ENCODE measurements around the gene GSN. TPM values are rescaled to one million over a fixed set of nuclear protein-coding genes. Genes with fewer than 3 reads are reported as not detected.

Gene GSN
- total and polyA plus RNA-seq, 2 experiments from 2014 or later: 268 to 310 TPM

DNA sequence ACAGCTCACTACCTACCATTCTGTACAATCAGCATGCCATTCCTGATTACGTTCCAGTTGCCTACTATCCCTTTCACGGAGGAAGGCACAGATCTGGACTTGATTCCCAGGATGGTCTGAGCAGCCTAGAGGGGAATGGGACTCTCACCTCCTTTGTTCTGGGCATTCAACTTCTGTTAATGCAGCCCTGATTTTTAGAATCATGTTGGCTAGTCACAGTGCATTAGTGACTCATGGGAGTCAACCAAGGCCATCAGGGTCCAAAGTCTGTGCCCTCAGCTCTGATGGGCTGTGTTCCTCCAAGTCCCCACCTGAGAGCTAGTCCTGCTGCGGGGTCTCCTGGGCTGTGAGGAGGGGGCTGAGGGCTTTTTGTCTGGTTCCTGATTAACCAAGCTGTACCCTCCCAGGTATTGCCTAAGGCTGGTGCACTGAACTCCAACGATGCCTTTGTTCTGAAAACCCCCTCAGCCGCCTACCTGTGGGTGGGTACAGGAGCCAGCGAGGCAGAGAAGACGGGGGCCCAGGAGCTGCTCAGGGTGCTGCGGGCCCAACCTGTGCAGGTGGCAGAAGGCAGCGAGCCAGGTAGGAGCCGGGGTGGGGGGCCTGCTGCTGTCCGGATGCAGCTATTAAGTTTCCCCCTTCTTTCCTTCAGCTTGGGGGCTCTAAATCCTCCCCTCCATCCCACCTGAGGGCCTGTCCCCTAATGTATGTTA is 59.1 kb downstream of the GSN start:
- Histone ChIP-seq H3K9me3 (ENCODE audit: low read depth) (no peaks in the 10 kb centered on the region), H3K27ac (no peak overlapping the region), H3K36me3 (peaks cover 25% of the 10 kb centered on the region), H3K4me1 (ENCODE audit: low read depth) (no peaks in the 10 kb centered on the region), H3K4me3 (no peak overlapping the region), H3K27me3 (no peaks in the 10 kb centered on the region)
- no peak for DNase-seq (ENCODE audit: low read depth in 1 of 2, low spot score in 1 of 2)
- TF ChIP-seq, protein P1, sequence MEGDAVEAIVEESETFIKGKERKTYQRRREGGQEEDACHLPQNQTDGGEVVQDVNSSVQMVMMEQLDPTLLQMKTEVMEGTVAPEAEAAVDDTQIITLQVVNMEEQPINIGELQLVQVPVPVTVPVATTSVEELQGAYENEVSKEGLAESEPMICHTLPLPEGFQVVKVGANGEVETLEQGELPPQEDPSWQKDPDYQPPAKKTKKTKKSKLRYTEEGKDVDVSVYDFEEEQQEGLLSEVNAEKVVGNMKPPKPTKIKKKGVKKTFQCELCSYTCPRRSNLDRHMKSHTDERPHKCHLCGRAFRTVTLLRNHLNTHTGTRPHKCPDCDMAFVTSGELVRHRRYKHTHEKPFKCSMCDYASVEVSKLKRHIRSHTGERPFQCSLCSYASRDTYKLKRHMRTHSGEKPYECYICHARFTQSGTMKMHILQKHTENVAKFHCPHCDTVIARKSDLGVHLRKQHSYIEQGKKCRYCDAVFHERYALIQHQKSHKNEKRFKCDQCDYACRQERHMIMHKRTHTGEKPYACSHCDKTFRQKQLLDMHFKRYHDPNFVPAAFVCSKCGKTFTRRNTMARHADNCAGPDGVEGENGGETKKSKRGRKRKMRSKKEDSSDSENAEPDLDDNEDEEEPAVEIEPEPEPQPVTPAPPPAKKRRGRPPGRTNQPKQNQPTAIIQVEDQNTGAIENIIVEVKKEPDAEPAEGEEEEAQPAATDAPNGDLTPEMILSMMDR (IDR thresholded peaks at IDR 0.05; ENCODE audit: low read depth, low read length): no peak

DNA sequence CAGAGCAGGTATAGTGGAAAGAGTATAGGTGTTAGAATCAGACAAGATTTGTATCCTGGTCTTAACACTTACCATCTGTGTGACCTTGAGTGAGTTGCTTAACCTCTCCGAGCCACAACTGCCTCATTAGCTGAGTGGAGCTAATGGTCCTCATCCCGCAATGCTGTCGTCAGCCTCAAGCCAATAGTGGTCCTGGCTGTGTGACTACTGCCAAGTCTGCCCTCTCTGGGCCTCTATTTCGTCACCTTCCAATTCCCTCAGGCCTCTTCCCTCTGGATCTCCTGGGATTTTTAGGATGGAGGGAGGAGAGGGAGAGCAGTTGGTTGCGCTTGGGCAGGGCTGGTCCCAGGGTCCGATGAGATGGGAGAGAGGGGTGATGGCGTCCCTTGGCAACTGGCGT is 60.5 kb downstream of the GSN start:
- no peak for DNase-seq (ENCODE audit: low read depth in 1 of 2, low spot score in 1 of 2)
- TF ChIP-seq, protein P1 (IDR thresholded peaks at IDR 0.05; ENCODE audit: low read depth, low read length): no peak
- H3K9me3 ChIP-seq (ENCODE audit: low read depth): no peaks in the 10 kb centered on the region
- no peaks in the 10 kb centered on the region for H3K27me3 ChIP-seq
- peaks cover 19% of the 10 kb centered on the region for H3K36me3 ChIP-seq
- no peak overlapping the region for H3K4me3 ChIP-seq
- no peak overlapping the region for H3K27ac ChIP-seq
- H3K4me1 ChIP-seq (ENCODE audit: low read depth): no peaks in the 10 kb centered on the region

- H3K4me3 ChIP-seq: no peak overlapping the region
- peaks cover 16% of the 10 kb centered on the region for H3K36me3 ChIP-seq
- no peaks in the 10 kb centered on the region for H3K4me1 ChIP-seq (ENCODE audit: low read depth)
- TF ChIP-seq, protein P1 (IDR thresholded peaks at IDR 0.05; ENCODE audit: low read depth, low read length): no peak
- no peak for DNase-seq (ENCODE audit: low read depth in 1 of 2, low spot score in 1 of 2)
- no peaks in the 10 kb centered on the region for H3K27me3 ChIP-seq
- no peak overlapping the region for H3K27ac ChIP-seq
- no peaks in the 10 kb centered on the region for H3K9me3 ChIP-seq (ENCODE audit: low read depth)
These were observed 61.1 kb downstream of the GSN start for GRCh38 chr9:121328876-121329681.

DNA sequence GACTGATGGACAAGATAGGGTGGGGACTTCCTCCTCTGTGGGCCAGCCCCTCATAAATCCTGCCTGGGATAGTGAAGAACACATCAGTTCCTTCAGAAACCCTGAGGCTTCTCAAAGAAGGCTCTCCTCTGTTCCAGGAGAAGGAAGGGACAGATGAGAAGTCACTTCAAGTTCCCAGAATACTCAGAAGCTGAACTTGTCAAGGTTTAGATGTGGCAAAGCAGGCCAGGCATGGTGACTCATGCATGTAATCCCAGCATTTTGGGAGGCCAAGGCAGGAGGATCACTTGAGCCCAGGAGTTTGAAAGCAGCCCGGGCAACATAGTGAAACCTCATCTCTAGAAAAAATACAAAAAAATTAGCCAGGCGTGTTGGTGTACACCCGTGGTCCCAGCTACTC is 63.6 kb downstream of the GSN start:
- Histone ChIP-seq H3K9me3 (ENCODE audit: low read depth) (no peaks in the 10 kb centered on the region), H3K27ac (no peak overlapping the region), H3K36me3 (peaks cover 15% of the 10 kb centered on the region), H3K27me3 (no peaks in the 10 kb centered on the region), H3K4me1 (ENCODE audit: low read depth) (no peaks in the 10 kb centered on the region), H3K4me3 (no peak overlapping the region)
- no peak for DNase-seq (ENCODE audit: low read depth in 1 of 2, low spot score in 1 of 2)
- TF ChIP-seq, protein P1 (IDR thresholded peaks at IDR 0.05; ENCODE audit: low read depth, low read length): no peak

GRCh38 chr9:121331992-121332685 is 64.2 kb downstream of the GSN start:
- peak in 1 of 2 donors; percentile 74 for DNase-seq (ENCODE audit: low read depth in 1 of 2, low spot score in 1 of 2)
- Histone ChIP-seq H3K27me3 (no peaks in the 10 kb centered on the region), H3K4me1 (ENCODE audit: low read depth) (no peaks in the 10 kb centered on the region), H3K4me3 (no peak overlapping the region), H3K9me3 (ENCODE audit: low read depth) (no peaks in the 10 kb centered on the region), H3K27ac (no peak overlapping the region), H3K36me3 (peaks cover 15% of the 10 kb centered on the region)
- TF ChIP-seq, protein P1 (IDR thresholded peaks at IDR 0.05; ENCODE audit: low read depth, low read length): peak; percentile 55

Data from cardiac muscle cell (in vitro differentiated cells and primary cell).